Neural progenitor cell (in vitro differentiated cells): ENCODE results near the gene MANBA.

Experiments
- CTCF ChIP-seq: fragments of 200-600 bp; sonication (generic); IDR thresholded peaks from 2 replicates; pipeline ENCODE4 v1.5.1; 2017; ENCODE audit warnings: antibody characterized with exemption, mild to moderate bottlenecking
- EZH2 ChIP-seq: fragments of 200-600 bp; sonication (generic); IDR thresholded peaks from 2 replicates; pipeline ENCODE4 v1.6.1; 2017; ENCODE audit warnings: antibody characterized with exemption, mild to moderate bottlenecking, moderate library complexity

GRCh38 chr4:102663073-102663472 lies 97.7 kb downstream of the MANBA start:
- TF ChIP-seq CTCF = no peak
- TF ChIP-seq EZH2 = no peak
